Osteocyte (in vitro differentiated cells): ENCODE measurements around the gene ENAH. TPM values are rescaled to one million over a fixed set of nuclear protein-coding genes. Genes with fewer than 3 reads are reported as not detected.
A peak's percentile ranks its signal among the peaks of the same experiment; 100 is the strongest.

ENCODE experiments used
- DNase-seq: peaks from one replicate; pipeline ENCODE4 v3.0.0; 2021; ENCODE audit warnings: mixed read lengths; ENCODE audit not compliant: unreplicated experiment; ENCODE audit errors: extremely low spot score
- H3K27ac Mint-ChIP-seq: one replicate; pipeline ENCODE4 v1.8.0; 2021; ENCODE audit warnings: mild to moderate bottlenecking, mixed read lengths; ENCODE audit not compliant: unreplicated experiment
- H3K27me3 Mint-ChIP-seq: one replicate; pipeline ENCODE4 v1.8.0; 2021; ENCODE audit warnings: mixed read lengths; ENCODE audit not compliant: unreplicated experiment
- H3K36me3 Mint-ChIP-seq: one replicate; pipeline ENCODE4 v1.8.0; 2021; ENCODE audit warnings: mixed read lengths; ENCODE audit not compliant: unreplicated experiment
- H3K4me1 Mint-ChIP-seq: one replicate; pipeline ENCODE4 v1.8.0; 2021; ENCODE audit warnings: mixed read lengths; ENCODE audit not compliant: unreplicated experiment
- H3K4me3 Mint-ChIP-seq: one replicate; pipeline ENCODE4 v1.8.0; 2021; ENCODE audit warnings: mild to moderate bottlenecking, moderate library complexity, mixed read lengths; ENCODE audit not compliant: unreplicated experiment
- H3K9me3 Mint-ChIP-seq: one replicate; pipeline ENCODE4 v1.8.0; 2021; ENCODE audit warnings: mixed read lengths; ENCODE audit not compliant: unreplicated experiment
- CTCF ChIP-seq: fragments of 200-600 bp; sonication (generic); IDR thresholded peaks from 2 replicates; pipeline ENCODE4 v1.5.0; 2021; ENCODE audit warnings: antibody characterized with exemption, mild to moderate bottlenecking, moderate library complexity
- total RNA-seq: library from RNA; stranded (reverse); gene quantifications from 2 replicates; pipeline ENCODE4 v1.2.1, GENCODE V29; 2021

ENAH gene
- total RNA-seq, 1 donor from 2014 or later, result 232 TPM

- no peak for DNase-seq
- Mint-ChIP-seq H3K27me3 (no peaks in the 10 kb centered on the region), H3K27ac (peak overlapping the region; percentile 15), H3K4me3 (no peak overlapping the region), H3K4me1 (peaks cover 45% of the 10 kb centered on the region), H3K36me3 (peaks cover 8% of the 10 kb centered on the region), H3K9me3 (no peaks in the 10 kb centered on the region)
- no peak for TF ChIP-seq CTCF
These were observed 107.3 kb downstream of the ENAH start for GRCh38 chr1:225545649-225546048.

GRCh38 chr1:225544924-225545323, 108.0 kb downstream of the ENAH start:
- Mint-ChIP-seq H3K9me3 (no peaks in the 10 kb centered on the region), H3K27me3 (no peaks in the 10 kb centered on the region), H3K4me1 (peaks cover 49% of the 10 kb centered on the region), H3K4me3 (no peak overlapping the region), H3K36me3 (peaks cover 7% of the 10 kb centered on the region), H3K27ac (peak overlapping the region; percentile 55)
- no peak for TF ChIP-seq CTCF
- no peak for DNase-seq

- DNase-seq, result no peak
- no peak overlapping the region for H3K4me3 Mint-ChIP-seq
- no peaks in the 10 kb centered on the region for H3K27me3 Mint-ChIP-seq
- no peak overlapping the region for H3K27ac Mint-ChIP-seq
- H3K9me3 Mint-ChIP-seq, result no peaks in the 10 kb centered on the region
- no peak for TF ChIP-seq CTCF
- peaks cover 49% of the 10 kb centered on the region for H3K4me1 Mint-ChIP-seq
- peaks cover 4% of the 10 kb centered on the region for H3K36me3 Mint-ChIP-seq
These were observed 108.7 kb downstream of the ENAH start for GRCh38 chr1:225544263-225544662.

- no peak for DNase-seq
- Mint-ChIP-seq H3K4me1 (peaks cover 45% of the 10 kb centered on the region), H3K36me3 (peaks cover 2% of the 10 kb centered on the region), H3K9me3 (no peaks in the 10 kb centered on the region), H3K27ac (no peak overlapping the region), H3K27me3 (no peaks in the 10 kb centered on the region), H3K4me3 (no peak overlapping the region)
- no peak for TF ChIP-seq CTCF
These were observed 109.6 kb downstream of the ENAH start for GRCh38 chr1:225543350-225543749.

- peak overlapping the region; percentile 48 for H3K27ac Mint-ChIP-seq
- H3K4me3 Mint-ChIP-seq, result no peak overlapping the region
- H3K4me1 Mint-ChIP-seq, result peaks cover 37% of the 10 kb centered on the region
- TF ChIP-seq CTCF, result no peak
- no peaks in the 10 kb centered on the region for H3K27me3 Mint-ChIP-seq
- no peak for DNase-seq
- no peaks in the 10 kb centered on the region for H3K9me3 Mint-ChIP-seq
- no peaks in the 10 kb centered on the region for H3K36me3 Mint-ChIP-seq
These were observed 111.5 kb downstream of the ENAH start for GRCh38 chr1:225541383-225541782.
